ENCODE results near the gene OCEL1. TPM values are rescaled to one million over a fixed set of nuclear protein-coding genes. Genes with fewer than 3 reads are reported as not detected.
A peak's percentile ranks its signal among the peaks of the same experiment; 100 is the strongest.

OCEL1 gene
- total and polyA plus RNA-seq, 2 of the 13 experiments (the other 11 are each of a cell fraction or from before 2014, with no cell fraction given) = 10.6 to 17.2 TPM

DNA sequence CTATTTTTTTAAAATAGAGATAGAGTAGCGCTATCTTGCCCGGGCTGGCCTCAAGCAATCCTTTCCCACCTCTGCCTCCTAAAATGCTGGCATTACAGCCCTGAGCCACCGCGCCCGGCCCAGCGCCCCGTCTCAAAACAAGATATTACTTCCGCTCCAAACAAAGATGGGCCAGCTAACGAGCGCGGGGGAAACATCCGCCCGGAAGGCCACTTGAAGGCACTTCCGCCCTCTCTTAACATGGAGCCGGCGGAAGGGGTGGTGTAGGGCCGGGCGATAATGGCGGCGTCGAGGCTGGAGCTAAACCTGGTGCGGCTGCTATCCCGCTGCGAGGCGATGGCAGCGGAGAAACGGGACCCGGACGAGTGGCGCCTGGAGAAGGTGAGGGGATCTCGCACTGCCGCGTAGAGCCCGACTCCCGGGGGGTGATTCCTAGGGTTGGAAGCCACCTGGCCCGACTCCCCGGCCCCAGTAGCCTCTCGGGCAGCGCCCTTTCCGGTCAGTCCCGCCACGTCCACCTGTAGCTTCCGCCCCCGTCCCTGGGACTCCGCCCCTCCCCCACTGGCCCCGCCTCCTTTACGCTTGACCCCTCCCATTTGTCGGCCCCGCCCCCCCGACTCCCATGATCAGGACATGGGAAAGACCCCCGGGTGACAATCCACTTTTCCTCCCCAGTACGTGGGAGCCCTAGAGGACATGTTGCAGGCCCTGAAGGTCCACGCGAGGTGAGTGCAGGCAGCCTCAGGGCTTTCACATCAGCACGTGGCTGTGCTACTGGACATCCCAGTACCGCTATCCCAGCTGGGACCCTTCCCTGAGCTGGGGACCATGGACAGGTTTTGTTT lies 10.7 kb upstream of the OCEL1 start, which contains the start of gene USE1 (continued):
- TF ChIP-seq, protein P1, sequence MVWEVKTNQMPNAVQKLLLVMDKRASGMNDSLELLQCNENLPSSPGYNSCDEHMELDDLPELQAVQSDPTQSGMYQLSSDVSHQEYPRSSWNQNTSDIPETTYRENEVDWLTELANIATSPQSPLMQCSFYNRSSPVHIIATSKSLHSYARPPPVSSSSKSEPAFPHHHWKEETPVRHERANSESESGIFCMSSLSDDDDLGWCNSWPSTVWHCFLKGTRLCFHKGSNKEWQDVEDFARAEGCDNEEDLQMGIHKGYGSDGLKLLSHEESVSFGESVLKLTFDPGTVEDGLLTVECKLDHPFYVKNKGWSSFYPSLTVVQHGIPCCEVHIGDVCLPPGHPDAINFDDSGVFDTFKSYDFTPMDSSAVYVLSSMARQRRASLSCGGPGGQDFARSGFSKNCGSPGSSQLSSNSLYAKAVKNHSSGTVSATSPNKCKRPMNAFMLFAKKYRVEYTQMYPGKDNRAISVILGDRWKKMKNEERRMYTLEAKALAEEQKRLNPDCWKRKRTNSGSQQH (CRISPR knock-in tag; IDR thresholded peaks at IDR 0.05; ENCODE audit: low read depth) = no peak
- TF ChIP-seq ZC3H4 (CRISPR knock-in tag; IDR thresholded peaks at IDR 0.05; ENCODE audit: borderline replicate concordance) (no peak), RARG (CRISPR knock-in tag; IDR thresholded peaks at IDR 0.05; ENCODE audit: low read depth) (no peak), GLI4 (CRISPR knock-in tag; IDR thresholded peaks at IDR 0.05; ENCODE audit: borderline replicate concordance) (peak; percentile 37; the same call in 1 of the 2 replicates), CREB1 (IDR thresholded peaks at IDR 0.05) (peak; percentile 6; the same call in 1 of the 2 replicates), CREB1 (CRISPR knock-in tag; IDR thresholded peaks at IDR 0.05) (peak; percentile 70), ZNF572 (CRISPR knock-in tag; IDR thresholded peaks at IDR 0.05) (0 out of 2 replicates have a peak, but pooled peaks have one; percentile 27), XBP1 (CRISPR knock-in tag; IDR thresholded peaks at IDR 0.05) (no peak), POLR2AphosphoS5 (IDR thresholded peaks at IDR 0.05; ENCODE audit: low read depth, low read length) (peak; percentile 70), SKI (IDR thresholded peaks at IDR 0.05; ENCODE audit: partially characterized antibody) (no peak), SIN3A (IDR thresholded peaks at IDR 0.05; ENCODE audit: borderline replicate concordance, low read depth, low read length) (peak; percentile 85), TEAD2 (CRISPR knock-in tag; IDR thresholded peaks at IDR 0.05) (no peak), RELA (CRISPR knock-in tag; IDR thresholded peaks at IDR 0.05) (no peak), NAIF1 (CRISPR knock-in tag; IDR thresholded peaks at IDR 0.05; ENCODE audit: borderline replicate concordance) (no peak), KAT2B (IDR thresholded peaks at IDR 0.05; ENCODE audit: borderline replicate concordance, low read depth, low read length) (no peak), NONO (IDR thresholded peaks at IDR 0.05) (no peak), NONO (CRISPR knock-in tag; conservative IDR thresholded peaks at IDR 0.05) (peak; percentile 80), HDAC1 (CRISPR knock-in tag; IDR thresholded peaks at IDR 0.05) (peak; percentile 93), ZC3H13 (CRISPR knock-in tag; IDR thresholded peaks at IDR 0.05) (no peak)
- TF ChIP-seq, protein P2, sequence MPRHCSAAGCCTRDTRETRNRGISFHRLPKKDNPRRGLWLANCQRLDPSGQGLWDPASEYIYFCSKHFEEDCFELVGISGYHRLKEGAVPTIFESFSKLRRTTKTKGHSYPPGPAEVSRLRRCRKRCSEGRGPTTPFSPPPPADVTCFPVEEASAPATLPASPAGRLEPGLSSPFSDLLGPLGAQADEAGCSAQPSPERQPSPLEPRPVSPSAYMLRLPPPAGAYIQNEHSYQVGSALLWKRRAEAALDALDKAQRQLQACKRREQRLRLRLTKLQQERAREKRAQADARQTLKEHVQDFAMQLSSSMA (CRISPR knock-in tag; IDR thresholded peaks at IDR 0.05) = no peak
- TF ChIP-seq, protein P3, sequence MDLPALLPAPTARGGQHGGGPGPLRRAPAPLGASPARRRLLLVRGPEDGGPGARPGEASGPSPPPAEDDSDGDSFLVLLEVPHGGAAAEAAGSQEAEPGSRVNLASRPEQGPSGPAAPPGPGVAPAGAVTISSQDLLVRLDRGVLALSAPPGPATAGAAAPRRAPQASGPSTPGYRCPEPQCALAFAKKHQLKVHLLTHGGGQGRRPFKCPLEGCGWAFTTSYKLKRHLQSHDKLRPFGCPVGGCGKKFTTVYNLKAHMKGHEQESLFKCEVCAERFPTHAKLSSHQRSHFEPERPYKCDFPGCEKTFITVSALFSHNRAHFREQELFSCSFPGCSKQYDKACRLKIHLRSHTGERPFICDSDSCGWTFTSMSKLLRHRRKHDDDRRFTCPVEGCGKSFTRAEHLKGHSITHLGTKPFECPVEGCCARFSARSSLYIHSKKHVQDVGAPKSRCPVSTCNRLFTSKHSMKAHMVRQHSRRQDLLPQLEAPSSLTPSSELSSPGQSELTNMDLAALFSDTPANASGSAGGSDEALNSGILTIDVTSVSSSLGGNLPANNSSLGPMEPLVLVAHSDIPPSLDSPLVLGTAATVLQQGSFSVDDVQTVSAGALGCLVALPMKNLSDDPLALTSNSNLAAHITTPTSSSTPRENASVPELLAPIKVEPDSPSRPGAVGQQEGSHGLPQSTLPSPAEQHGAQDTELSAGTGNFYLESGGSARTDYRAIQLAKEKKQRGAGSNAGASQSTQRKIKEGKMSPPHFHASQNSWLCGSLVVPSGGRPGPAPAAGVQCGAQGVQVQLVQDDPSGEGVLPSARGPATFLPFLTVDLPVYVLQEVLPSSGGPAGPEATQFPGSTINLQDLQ (CRISPR knock-in tag; IDR thresholded peaks at IDR 0.05) = peak; percentile 72; the same call in 1 of the 2 replicates
- TF ChIP-seq, protein P4, sequence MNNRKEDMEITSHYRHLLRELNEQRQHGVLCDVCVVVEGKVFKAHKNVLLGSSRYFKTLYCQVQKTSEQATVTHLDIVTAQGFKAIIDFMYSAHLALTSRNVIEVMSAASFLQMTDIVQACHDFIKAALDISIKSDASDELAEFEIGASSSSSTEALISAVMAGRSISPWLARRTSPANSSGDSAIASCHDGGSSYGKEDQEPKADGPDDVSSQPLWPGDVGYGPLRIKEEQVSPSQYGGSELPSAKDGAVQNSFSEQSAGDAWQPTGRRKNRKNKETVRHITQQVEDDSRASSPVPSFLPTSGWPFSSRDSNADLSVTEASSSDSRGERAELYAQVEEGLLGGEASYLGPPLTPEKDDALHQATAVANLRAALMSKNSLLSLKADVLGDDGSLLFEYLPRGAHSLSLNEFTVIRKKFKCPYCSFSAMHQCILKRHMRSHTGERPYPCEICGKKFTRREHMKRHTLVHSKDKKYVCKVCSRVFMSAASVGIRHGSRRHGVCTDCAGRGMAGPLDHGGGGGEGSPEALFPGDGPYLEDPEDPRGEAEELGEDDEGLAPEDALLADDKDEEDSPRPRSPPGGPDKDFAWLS (CRISPR knock-in tag; IDR thresholded peaks at IDR 0.05; ENCODE audit: borderline replicate concordance) = no peak
- TF ChIP-seq, protein P5, sequence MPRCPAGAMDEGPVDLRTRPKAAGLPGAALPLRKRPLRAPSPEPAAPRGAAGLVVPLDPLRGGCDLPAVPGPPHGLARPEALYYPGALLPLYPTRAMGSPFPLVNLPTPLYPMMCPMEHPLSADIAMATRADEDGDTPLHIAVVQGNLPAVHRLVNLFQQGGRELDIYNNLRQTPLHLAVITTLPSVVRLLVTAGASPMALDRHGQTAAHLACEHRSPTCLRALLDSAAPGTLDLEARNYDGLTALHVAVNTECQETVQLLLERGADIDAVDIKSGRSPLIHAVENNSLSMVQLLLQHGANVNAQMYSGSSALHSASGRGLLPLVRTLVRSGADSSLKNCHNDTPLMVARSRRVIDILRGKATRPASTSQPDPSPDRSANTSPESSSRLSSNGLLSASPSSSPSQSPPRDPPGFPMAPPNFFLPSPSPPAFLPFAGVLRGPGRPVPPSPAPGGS (CRISPR knock-in tag; IDR thresholded peaks at IDR 0.05) = peak; percentile 85

Measured in HepG2 (cell line).